MV-4-11 (cell line): ENCODE results near the gene SLC17A8.
"Not testable (repeated sequence)": the region's sequence is repeated elsewhere in the genome, so short reads cannot be mapped to it uniquely, and the experiment has no call there.

ENCODE experiments used
- DNase-seq: peaks from one replicate; lab custom pipeline; 2025; lab: John Stamatoyannopoulos, UW

Gene SLC17A8

GRCh38 chr12:100427078-100427477, 70.2 kb downstream of the SLC17A8 start:
- no peak for DNase-seq

GRCh38 chr12:100430251-100430650, 73.4 kb downstream of the SLC17A8 start:
- DNase-seq, result not testable (repeated sequence)

GRCh38 chr12:100433701-100434100, 76.8 kb downstream of the SLC17A8 start:
- peak; percentile 29 for DNase-seq

- DNase-seq, result no peak
Observed at GRCh38 chr12:100434177-100434576, 77.3 kb downstream of the SLC17A8 start.

GRCh38 chr12:100435957-100436356, 79.1 kb downstream of the SLC17A8 start:
- DNase-seq, result no peak

- DNase-seq, result no peak
Observed at GRCh38 chr12:100437038-100437841, 80.4 kb downstream of the SLC17A8 start.

- DNase-seq, result no peak
Observed at GRCh38 chr12:100439797-100440196, 82.9 kb downstream of the SLC17A8 start.

GRCh38 chr12:100442403-100442802, 85.5 kb downstream of the SLC17A8 start:
- DNase-seq, result no peak

- no peak for DNase-seq
Observed at GRCh38 chr12:100443434-100443833, 86.6 kb downstream of the SLC17A8 start.

- peak; percentile 48 for DNase-seq
Observed at GRCh38 chr12:100445081-100445481, 88.2 kb downstream of the SLC17A8 start.

- peak; percentile 25 for DNase-seq
Observed at GRCh38 chr12:100447381-100447780, 90.5 kb downstream of the SLC17A8 start.

GRCh38 chr12:100448656-100449055, 91.8 kb downstream of the SLC17A8 start:
- DNase-seq, result no peak

- no peak for DNase-seq
Observed at GRCh38 chr12:100450735-100451134, 93.9 kb downstream of the SLC17A8 start.

GRCh38 chr12:100453951-100454350, 97.1 kb downstream of the SLC17A8 start:
- DNase-seq, result no peak

- no peak for DNase-seq
Observed at GRCh38 chr12:100455896-100456295, 99.0 kb downstream of the SLC17A8 start.

GRCh38 chr12:100458191-100458590, 101.3 kb downstream of the SLC17A8 start:
- no peak for DNase-seq

GRCh38 chr12:100460702-100461101, 103.8 kb downstream of the SLC17A8 start:
- no peak for DNase-seq

GRCh38 chr12:100461330-100461973, 104.6 kb downstream of the SLC17A8 start:
- no peak for DNase-seq

GRCh38 chr12:100463661-100464060, 106.8 kb downstream of the SLC17A8 start:
- no peak for DNase-seq

- no peak for DNase-seq
Observed at GRCh38 chr12:100464529-100464928, 107.7 kb downstream of the SLC17A8 start.

- no peak for DNase-seq
Observed at GRCh38 chr12:100468126-100468525, 111.3 kb downstream of the SLC17A8 start.
